Activated CD8-positive, alpha-beta memory T cell treated with anti-CD3 and anti-CD28 coated beads, Interleukin-2, amount 50 U/mL, for 24 hours (primary cell): ENCODE results near the gene COL8A1.

Experiments
- DNase-seq: peaks from one replicate; pipeline ENCODE4 v3.0.0-alpha.2; 2020; ENCODE audit errors: extremely low read depth

COL8A1 gene

GRCh38 chr3:99639579-99639978 is 1.2 kb downstream of the COL8A1 start:
- DNase-seq: no peak

- DNase-seq: no peak
Observed at GRCh38 chr3:99640214-99640851, 1.9 kb downstream of the COL8A1 start.

- no peak for DNase-seq
Observed at GRCh38 chr3:99641480-99641879, 3.1 kb downstream of the COL8A1 start.

- DNase-seq: no peak
Observed at GRCh38 chr3:99641982-99642381, 3.6 kb downstream of the COL8A1 start.

- no peak for DNase-seq
Observed at GRCh38 chr3:99644017-99644416, 5.6 kb downstream of the COL8A1 start.

- no peak for DNase-seq
Observed at GRCh38 chr3:99644746-99645145, 6.4 kb downstream of the COL8A1 start.

GRCh38 chr3:99645277-99646106 is 7.1 kb downstream of the COL8A1 start:
- DNase-seq: no peak

GRCh38 chr3:99646107-99646435 is 7.7 kb downstream of the COL8A1 start:
- no peak for DNase-seq

- no peak for DNase-seq
Observed at GRCh38 chr3:99647081-99647480, 8.7 kb downstream of the COL8A1 start.

- no peak for DNase-seq
Observed at GRCh38 chr3:99648101-99648500, 9.7 kb downstream of the COL8A1 start.

GRCh38 chr3:99648516-99648915 is 10.1 kb downstream of the COL8A1 start:
- no peak for DNase-seq

GRCh38 chr3:99651531-99651930 is 13.1 kb downstream of the COL8A1 start:
- DNase-seq: no peak

- DNase-seq: no peak
Observed at GRCh38 chr3:99656624-99657023, 18.2 kb downstream of the COL8A1 start.

GRCh38 chr3:99658274-99658673 is 19.9 kb downstream of the COL8A1 start:
- no peak for DNase-seq

- no peak for DNase-seq
Observed at GRCh38 chr3:99659032-99659431, 20.6 kb downstream of the COL8A1 start.

- no peak for DNase-seq
Observed at GRCh38 chr3:99659951-99660350, 21.6 kb downstream of the COL8A1 start.

GRCh38 chr3:99662838-99663570 is 24.6 kb downstream of the COL8A1 start:
- DNase-seq: no peak

GRCh38 chr3:99663977-99664376 is 25.6 kb downstream of the COL8A1 start:
- no peak for DNase-seq

GRCh38 chr3:99665017-99665416 is 26.6 kb downstream of the COL8A1 start:
- DNase-seq: no peak

GRCh38 chr3:99666201-99666600 is 27.8 kb downstream of the COL8A1 start:
- no peak for DNase-seq

GRCh38 chr3:99668044-99668443 is 29.6 kb downstream of the COL8A1 start:
- DNase-seq: no peak

GRCh38 chr3:99669879-99670555 is 31.6 kb downstream of the COL8A1 start:
- DNase-seq: no peak
